Daoy (cell line): ENCODE measurements around the gene MISFA. TPM values are rescaled to one million over a fixed set of nuclear protein-coding genes. Genes with fewer than 3 reads are reported as not detected.
"Not testable (repeated sequence)": the region's sequence is repeated elsewhere in the genome, so short reads cannot be mapped to it uniquely, and the experiment has no call there.

Experiments used
- DNase-seq: peaks from one replicate; pipeline ENCODE4 v3.0.0-alpha.2; 2015; ENCODE audit warnings: low read depth
- total RNA-seq: library from RNA; depleted of rRNA; stranded (reverse); fragments of >200 nt; shearing (Covaris generic); gene quantifications from 2 replicates; pipeline ENCODE4 v1.2.3, GENCODE V29; 2014; rRNA removed

MISFA gene
- total RNA-seq, 1 experiment from 2014 or later, result 6.4 TPM

DNA sequence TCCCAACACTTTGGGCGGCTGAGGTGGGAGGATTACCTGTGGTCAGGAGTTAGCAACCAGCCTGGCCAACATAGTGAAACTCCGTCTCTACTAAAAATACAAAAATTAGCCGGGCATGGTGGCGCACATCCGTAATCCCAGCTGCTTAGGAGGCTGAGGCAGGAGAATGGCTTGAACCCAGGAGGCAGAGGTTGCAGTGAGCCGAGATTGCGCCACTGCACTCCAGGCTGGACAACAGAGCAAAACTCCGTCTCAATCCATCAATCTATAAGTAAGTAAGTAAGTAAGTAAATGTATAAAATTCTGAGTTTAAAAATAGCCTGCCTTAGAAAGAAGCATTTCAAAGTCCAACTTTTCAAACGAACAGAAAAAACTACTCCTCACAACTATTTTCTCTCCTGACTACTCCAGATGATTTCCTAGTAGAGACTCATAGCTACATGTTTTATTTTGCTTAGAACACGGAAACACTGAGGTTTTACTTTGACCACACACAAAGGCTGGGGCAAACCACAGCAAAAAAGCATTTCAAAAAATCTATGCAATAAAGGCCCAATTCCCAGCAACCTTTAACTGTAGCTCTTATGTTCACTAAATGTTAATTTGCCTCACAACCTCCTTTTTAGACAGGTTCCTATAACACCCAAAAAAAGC is 18.2 kb downstream of the MISFA start:
- DNase-seq, result no peak

GRCh38 chr11:18618342-18619025 is 18.9 kb downstream of the MISFA start:
- DNase-seq, result no peak

DNA sequence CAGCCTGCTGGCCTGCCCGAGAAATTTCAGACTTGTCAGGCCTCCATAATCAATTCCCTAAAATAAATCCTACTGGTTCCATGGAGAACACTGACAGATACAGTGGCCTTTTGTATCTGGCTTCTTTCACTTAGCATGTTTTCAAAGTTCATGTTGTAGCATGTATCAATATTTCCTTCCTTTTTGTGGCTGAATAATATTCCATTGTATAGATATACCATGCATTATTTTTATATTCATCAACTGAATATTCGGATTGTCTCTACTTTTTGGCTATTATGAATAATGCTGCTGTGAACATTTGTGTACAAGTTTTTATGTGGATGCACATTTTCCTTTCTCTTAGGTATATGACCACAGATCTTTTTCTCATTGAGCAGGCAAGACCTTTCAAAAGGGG is 24.1 kb downstream of the MISFA start:
- no peak for DNase-seq

DNA sequence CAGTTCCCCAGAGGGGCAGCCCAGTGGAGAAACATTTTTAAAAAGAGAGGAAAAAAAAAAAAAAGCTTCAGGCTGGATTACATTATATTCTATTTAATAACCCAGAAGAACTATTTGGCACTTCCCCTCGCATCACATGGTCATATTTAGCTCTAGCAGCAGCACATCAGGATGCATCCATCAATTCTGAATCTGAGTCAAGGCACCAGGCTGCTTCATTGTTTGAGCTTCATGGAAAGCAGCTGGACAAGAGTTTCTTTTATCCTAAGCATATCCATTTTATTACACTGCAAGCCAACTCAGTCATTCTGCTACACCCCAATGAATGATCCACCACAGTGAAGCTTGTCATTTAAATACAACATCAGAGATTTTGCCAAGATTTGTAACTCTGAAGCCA is 24.6 kb downstream of the MISFA start:
- no peak for DNase-seq

DNA sequence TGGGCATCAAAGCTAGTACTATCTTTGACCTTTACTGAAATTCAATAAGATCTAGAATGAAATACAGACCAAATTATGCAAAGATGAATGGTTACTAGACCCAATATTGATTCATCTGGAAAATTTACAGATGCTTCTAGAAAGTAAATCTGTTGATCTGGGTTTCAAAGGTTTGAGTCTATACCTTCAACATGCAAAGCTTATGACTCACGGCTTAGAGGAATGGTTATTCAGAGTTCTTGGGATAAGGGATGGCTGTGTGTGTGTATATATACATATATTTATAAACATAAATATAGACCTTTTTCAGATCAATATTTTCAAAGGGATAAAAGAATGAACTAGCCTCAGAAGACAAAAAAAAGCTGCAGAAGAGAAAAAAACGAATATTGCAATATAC is 33.3 kb downstream of the MISFA start:
- no peak for DNase-seq

- no peak for DNase-seq
Observed at GRCh38 chr11:18633256-18634139, 33.9 kb downstream of the MISFA start.

DNA sequence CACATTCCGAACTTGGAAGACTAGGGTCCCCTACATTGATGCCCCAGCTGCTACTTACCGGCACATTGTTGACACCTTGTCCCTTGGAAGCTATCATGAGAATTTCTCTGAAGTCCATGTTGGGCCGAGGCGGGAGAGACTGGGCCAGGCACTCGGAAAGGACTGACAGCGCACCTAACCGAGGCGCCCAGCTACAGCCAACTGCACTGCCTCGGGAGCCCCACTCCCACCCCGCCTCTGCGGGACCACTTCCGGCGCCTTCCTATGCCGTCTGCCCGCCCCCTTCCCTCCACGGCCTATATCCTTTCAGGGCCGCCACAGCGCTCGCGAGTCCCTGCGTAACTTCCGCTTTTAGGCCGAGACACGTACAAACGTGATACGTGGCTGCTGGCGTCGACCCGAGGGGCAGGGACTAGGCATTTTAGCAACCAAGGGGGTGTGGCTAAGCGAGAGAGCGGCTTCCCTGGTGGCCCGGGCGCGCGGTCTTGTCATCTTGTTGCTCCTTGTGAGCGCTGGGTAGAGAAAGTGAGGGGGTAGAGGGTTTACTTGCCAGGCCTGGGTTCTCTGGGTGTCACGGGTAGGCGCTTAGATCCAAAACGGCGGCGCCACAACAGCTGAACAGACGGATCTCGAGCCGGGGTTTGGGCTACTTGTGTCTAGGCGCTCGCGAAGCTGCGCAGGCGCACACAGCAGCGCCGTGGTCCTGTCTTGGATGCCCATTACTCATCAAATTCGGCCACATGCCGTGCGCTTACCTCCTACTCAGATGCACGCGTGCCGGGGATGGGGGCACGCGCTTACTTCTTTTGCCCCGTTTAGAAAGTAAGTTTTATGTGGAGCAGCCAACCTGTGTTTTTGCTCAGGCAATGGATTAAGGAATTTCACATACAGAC is 34.8 kb downstream of the MISFA start, which contains the start of gene SPTY2D1:
SPTY2D1 (minus strand) TSS at position 203 of the 893 bp plus-strand sequence; CDS start at position 118, 85 bp downstream.
- peak; percentile 99 for DNase-seq

GRCh38 chr11:18641677-18642076 is 42.1 kb downstream of the MISFA start:
- no peak for DNase-seq

GRCh38 chr11:18643034-18643433 is 43.4 kb downstream of the MISFA start:
- not testable (repeated sequence) for DNase-seq

DNA sequence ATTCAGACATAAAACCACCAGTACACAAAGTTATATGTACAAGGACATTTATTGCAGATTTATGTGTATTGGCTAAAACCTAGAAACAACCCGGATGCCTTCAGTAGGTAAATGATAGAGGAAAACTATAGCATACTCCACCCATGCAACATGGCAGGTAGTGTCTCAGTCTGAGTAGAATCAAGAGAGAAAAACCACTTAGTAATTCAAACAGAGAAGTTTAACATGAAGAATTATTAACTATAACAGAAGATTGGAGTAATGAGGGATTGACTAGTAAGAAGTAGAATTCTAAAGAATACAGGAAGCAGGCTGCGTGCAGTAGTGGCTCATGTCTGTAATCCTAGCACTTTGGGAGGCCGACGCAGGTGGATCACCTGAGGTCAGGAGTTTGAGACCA is 50.8 kb downstream of the MISFA start:
- no peak for DNase-seq

DNA sequence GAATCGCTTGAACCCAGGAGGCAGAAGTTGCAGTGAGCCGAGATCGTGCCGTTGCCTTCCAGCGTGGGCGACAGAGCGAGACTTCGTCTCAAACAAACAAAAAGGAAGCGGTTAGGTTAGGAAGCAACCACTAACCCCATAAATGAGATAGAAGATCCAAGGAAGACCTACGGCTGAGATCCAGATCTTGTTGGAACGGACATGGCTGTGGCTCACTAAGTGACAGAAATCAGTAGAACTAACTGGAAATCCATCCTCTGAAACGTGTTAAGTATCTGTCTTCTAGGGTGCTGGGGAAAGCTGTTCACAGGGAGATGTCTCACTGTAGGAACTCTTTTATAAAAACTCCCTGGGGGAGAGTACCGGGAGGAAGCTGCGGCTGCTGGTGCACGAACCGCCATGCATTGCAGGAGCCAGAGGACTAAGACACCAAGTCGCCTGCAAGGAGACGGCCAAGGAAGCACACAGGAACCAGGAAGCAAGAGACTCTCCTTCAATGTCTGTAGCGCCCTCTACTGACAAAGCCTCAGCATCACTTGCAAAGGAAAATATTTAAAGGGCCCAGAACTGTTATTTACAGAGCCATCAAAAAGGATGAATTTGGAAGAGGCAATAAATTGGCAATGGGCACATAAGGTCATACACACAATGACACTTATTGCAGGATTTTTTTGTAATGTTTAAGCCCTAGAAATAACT is 51.4 kb downstream of the MISFA start:
- DNase-seq, result peak; percentile 63

Other genes with a start within 250 kb of the MISFA start
- 452 and 487 TPM in 2 replicates for gene LDHA, start 205.2 kb upstream of the MISFA start, total RNA-seq
- not detected in 2 replicates for gene LDHC, start 187.5 kb upstream of the MISFA start, total RNA-seq
- 0.11 TPM in 1 of 2 replicates, not detected in the other for gene LDHAL6A, start 143.9 kb upstream of the MISFA start, total RNA-seq
- gene TSG101, start 72.8 kb upstream of the MISFA start, total RNA-seq, result 62.7 and 111 TPM in 2 replicates
- gene UEVLD, start 11.1 kb upstream of the MISFA start, total RNA-seq, result 21.9 and 28.6 TPM in 2 replicates
- 12.5 and 19.8 TPM in 2 replicates for gene SPTY2D1, start 34.6 kb downstream of the MISFA start, total RNA-seq
- gene TMEM86A, start 99.0 kb downstream of the MISFA start, total RNA-seq, result 0.40 and 0.65 TPM in 2 replicates
- not detected in 2 replicates for gene IGSF22, start 126.4 kb downstream of the MISFA start, total RNA-seq
- 0.29 TPM in 1 of 2 replicates, not detected in the other for gene PTPN5, start 192.0 kb downstream of the MISFA start, total RNA-seq